Erythroblast (primary cell): ENCODE measurements around the gene C2orf68.
A peak's percentile ranks its signal among the peaks of the same experiment; 100 is the strongest.
"Not testable (repeated sequence)": the region's sequence is repeated elsewhere in the genome, so short reads cannot be mapped to it uniquely, and the experiment has no call there.

Experiments used
- DNase-seq, 2 experiments: peaks; one replicate each; lab custom pipeline; 2025; lab: John Stamatoyannopoulos, UW
- GATA1 ChIP-seq: IDR thresholded peaks from 2 replicates; pipeline ENCODE4 v1.6.1; 2011; ENCODE audit warnings: low read depth, mild to moderate bottlenecking, control low read depth, low read length, moderate library complexity
- POLR2A ChIP-seq: IDR thresholded peaks from 2 replicates; pipeline ENCODE4 v1.6.1; 2011; ENCODE audit warnings: mild to moderate bottlenecking, low read length

C2orf68 gene

GRCh38 chr2:85613717-85614515 is 2.0 kb upstream of the C2orf68 start:
- no peak for TF ChIP-seq POLR2A
- no peak for TF ChIP-seq GATA1
- no peak for DNase-seq

GRCh38 chr2:85611217-85611704 is 605 bp downstream of the C2orf68 start:
- peak in 1 of 2 experiments; percentile 46 for DNase-seq
- TF ChIP-seq POLR2A (no peak), GATA1 (no peak)

GRCh38 chr2:85607268-85608215 is 4.3 kb downstream of the C2orf68 start:
- no peak for DNase-seq
- no peak for TF ChIP-seq GATA1
- no peak for TF ChIP-seq POLR2A

GRCh38 chr2:85606116-85606455 is 5.8 kb downstream of the C2orf68 start:
- no peak for DNase-seq
- no peak for TF ChIP-seq GATA1
- TF ChIP-seq POLR2A: no peak

- TF ChIP-seq GATA1 (no peak), POLR2A (no peak)
- no peak for DNase-seq
Observed at GRCh38 chr2:85605406-85606115, 6.3 kb downstream of the C2orf68 start.

GRCh38 chr2:85604568-85605339 is 7.1 kb downstream of the C2orf68 start:
- TF ChIP-seq POLR2A (no peak), GATA1 (no peak)

GRCh38 chr2:85604133-85604444 is 7.8 kb downstream of the C2orf68 start:
- not testable (repeated sequence) for DNase-seq

More at GRCh38 chr2:85604568-85605339, 7.1 kb downstream of the C2orf68 start:
- no peak for DNase-seq

- DNase-seq: peak; percentile 86 to 90
- TF ChIP-seq GATA1 (no peak), POLR2A (no peak)
Observed at GRCh38 chr2:85602476-85603234, 9.2 kb downstream of the C2orf68 start, which contains the start of gene TMEM150A. TSS of gene TMEM150A (minus strand) at chr2:85602698. CDS start at chr2:85601948, 750 bp downstream.

GRCh38 chr2:85601771-85602475 is 9.9 kb downstream of the C2orf68 start:
- no peak for TF ChIP-seq POLR2A
- TF ChIP-seq GATA1: no peak
- DNase-seq: no peak

- TF ChIP-seq GATA1 (no peak), POLR2A (no peak)
Observed at GRCh38 chr2:85600951-85601770, 10.7 kb downstream of the C2orf68 start.

GRCh38 chr2:85600235-85600575 is 11.7 kb downstream of the C2orf68 start:
- DNase-seq: no peak
- no peak for TF ChIP-seq POLR2A
- no peak for TF ChIP-seq GATA1

More at GRCh38 chr2:85600951-85601770, 10.7 kb downstream of the C2orf68 start:
- DNase-seq: no peak
